Stimulated activated CD4-positive, alpha-beta T cell treated with anti-CD3 and anti-CD28 coated beads, Interleukin-15, amount 100 ng/mL, for 48 hours (primary cell): ENCODE results near the gene ZBTB43.
"Not testable (repeated sequence)": the region's sequence is repeated elsewhere in the genome, so short reads cannot be mapped to it uniquely, and the experiment has no call there.

ENCODE experiments used
- DNase-seq, 2 donors: peaks; one replicate each; pipeline ENCODE4 v3.0.0-alpha.2; 2020; ENCODE audit warnings: low read depth in 2 of 2

ZBTB43 gene

GRCh38 chr9:126804696-126805553, at the start of gene ZBTB43:
Gene ZBTB43, plus strand, starts transcription at chr9:126805040. Its CDS starts 27,470 bp downstream, at chr9:126832510.
- peak; percentile 96 to 98 for DNase-seq

- no peak for DNase-seq
These were observed 49.4 kb upstream of the ZBTB43 start for GRCh38 chr9:126755317-126755875.

GRCh38 chr9:126756238-126756637, 48.6 kb upstream of the ZBTB43 start:
- no peak for DNase-seq

- DNase-seq, result no peak
These were observed 47.9 kb upstream of the ZBTB43 start for GRCh38 chr9:126756876-126757415.

- DNase-seq, result no peak
These were observed 45.8 kb upstream of the ZBTB43 start for GRCh38 chr9:126758916-126759585.

GRCh38 chr9:126761274-126761673, 43.6 kb upstream of the ZBTB43 start:
- no peak for DNase-seq

GRCh38 chr9:126763130-126763764, 41.6 kb upstream of the ZBTB43 start:
- no peak for DNase-seq

GRCh38 chr9:126773004-126773607, 31.7 kb upstream of the ZBTB43 start:
- DNase-seq, result no peak

GRCh38 chr9:126775926-126776325, 28.9 kb upstream of the ZBTB43 start:
- no peak for DNase-seq

- DNase-seq, result no peak
These were observed 27.1 kb upstream of the ZBTB43 start for GRCh38 chr9:126777733-126778132.

GRCh38 chr9:126778141-126778540, 26.7 kb upstream of the ZBTB43 start:
- DNase-seq, result no peak

- not testable (repeated sequence) for DNase-seq
These were observed 26.1 kb upstream of the ZBTB43 start for GRCh38 chr9:126778696-126779095.

- DNase-seq, result peak; percentile 60 to 65
These were observed 23.4 kb upstream of the ZBTB43 start for GRCh38 chr9:126781186-126782052.

- no peak for DNase-seq
These were observed 22.8 kb upstream of the ZBTB43 start for GRCh38 chr9:126782053-126782388.

GRCh38 chr9:126783949-126784348, 20.9 kb upstream of the ZBTB43 start:
- DNase-seq, result no peak

GRCh38 chr9:126784401-126784800, 20.4 kb upstream of the ZBTB43 start:
- no peak for DNase-seq

GRCh38 chr9:126784841-126785240, 20.0 kb upstream of the ZBTB43 start:
- DNase-seq, result not testable (repeated sequence)

- DNase-seq, result no peak
These were observed 16.8 kb upstream of the ZBTB43 start for GRCh38 chr9:126788046-126788445.

GRCh38 chr9:126788634-126789349, 16.0 kb upstream of the ZBTB43 start:
- DNase-seq, result no peak

GRCh38 chr9:126790561-126790960, 14.3 kb upstream of the ZBTB43 start:
- DNase-seq, result no peak
